ENCODE data around the gene OR5K4. TPM values are rescaled to one million over a fixed set of nuclear protein-coding genes. Genes with fewer than 3 reads are reported as not detected.

OR5K4 gene
- not detected for total RNA-seq
- not detected for polyA plus RNA-seq (ENCODE audit: insufficient read depth in 1 of 8, insufficient read length in 8 of 8, low replicate concordance in 1 of 8)
- long read RNA-seq, donor 1: 0 reads
- long read RNA-seq, donor 2: 0 reads
- long read RNA-seq, donor 3: 0 reads
- long read RNA-seq, donor 4: 0 reads
- long read RNA-seq, donor 5: 0 reads
- long read RNA-seq, donor 6: 0 reads
- long read RNA-seq, donor 7: 0 reads
- long read RNA-seq, donor 8: 0 reads
- long read RNA-seq, donor 9: 0 reads
- long read RNA-seq, donor 10: 0 reads
- long read RNA-seq, donor 11: 0 reads

- H3K27ac ChIP-seq (ENCODE audit: low read length): no peak within 1 kb of the TSS
- H3K4me1 ChIP-seq (ENCODE audit: control insufficient read depth, insufficient read depth, low read length): no peaks in the 10 kb centered on the region
- no peaks in the 10 kb centered on the region for H3K9me3 ChIP-seq (replicated peaks; ENCODE audit: control insufficient read depth, low read depth, low read length)
- no peak for DNase-seq
- H3K27me3 ChIP-seq (ENCODE audit: control insufficient read depth, insufficient read depth, low read length): no peaks in the 10 kb centered on the region
- no peak within 1 kb of the TSS for H3K4me3 ChIP-seq (ENCODE audit: low read length)
- no CpG with 5 or more reads among the region's 2 CpGs for WGBS (ENCODE audit: insufficient coverage)
- no peaks in the 10 kb centered on the region for H3K36me3 ChIP-seq (ENCODE audit: control insufficient read depth, insufficient read depth, low read length)
Measured at GRCh38 chr3:98353554-98353953, at the start of gene OR5K4. OR5K4 (plus strand) TSS chr3:98353854; CDS start chr3:98353854, 0 bp downstream.

- H3K36me3 ChIP-seq (ENCODE audit: control insufficient read depth, insufficient read depth, low read length): no peaks in the 10 kb centered on the region
- H3K9me3 ChIP-seq (replicated peaks; ENCODE audit: control insufficient read depth, low read depth, low read length): no peaks in the 10 kb centered on the region
- no CpG with 5 or more reads among the region's 2 CpGs for WGBS (ENCODE audit: insufficient coverage)
- no peaks in the 10 kb centered on the region for H3K4me1 ChIP-seq (ENCODE audit: control insufficient read depth, insufficient read depth, low read length)
- H3K27me3 ChIP-seq (ENCODE audit: control insufficient read depth, insufficient read depth, low read length): no peaks in the 10 kb centered on the region
- H3K4me3 ChIP-seq (ENCODE audit: low read length): no peak overlapping the region
- DNase-seq: no peak
- H3K27ac ChIP-seq (ENCODE audit: low read length): no peak overlapping the region
Measured at GRCh38 chr3:98322101-98322500, 31.6 kb upstream of the OR5K4 start.

- Histone ChIP-seq H3K27ac (ENCODE audit: low read length) (no peak overlapping the region), H3K27me3 (ENCODE audit: control insufficient read depth, insufficient read depth, low read length) (no peaks in the 10 kb centered on the region), H3K36me3 (ENCODE audit: control insufficient read depth, insufficient read depth, low read length) (no peaks in the 10 kb centered on the region), H3K4me3 (ENCODE audit: low read length) (no peak overlapping the region), H3K4me1 (ENCODE audit: control insufficient read depth, insufficient read depth, low read length) (no peaks in the 10 kb centered on the region), H3K9me3 (replicated peaks; ENCODE audit: control insufficient read depth, low read depth, low read length) (no peaks in the 10 kb centered on the region)
- DNase-seq: no peak
- whole genome bisulfite sequencing (ENCODE audit: insufficient coverage): 67% methylated on average over 1 of the region's 2 CpGs
Measured at GRCh38 chr3:98322686-98323085, 31.0 kb upstream of the OR5K4 start.

- Histone ChIP-seq H3K27ac (ENCODE audit: low read length) (no peak overlapping the region), H3K27me3 (ENCODE audit: control insufficient read depth, insufficient read depth, low read length) (no peaks in the 10 kb centered on the region), H3K36me3 (ENCODE audit: control insufficient read depth, insufficient read depth, low read length) (no peaks in the 10 kb centered on the region), H3K9me3 (replicated peaks; ENCODE audit: control insufficient read depth, low read depth, low read length) (no peaks in the 10 kb centered on the region), H3K4me3 (ENCODE audit: low read length) (no peak overlapping the region), H3K4me1 (ENCODE audit: control insufficient read depth, insufficient read depth, low read length) (no peaks in the 10 kb centered on the region)
- no peak for DNase-seq
Measured at GRCh38 chr3:98323425-98323824, 30.2 kb upstream of the OR5K4 start.

- H3K27ac ChIP-seq (ENCODE audit: low read length): no peak overlapping the region
- no peaks in the 10 kb centered on the region for H3K4me1 ChIP-seq (ENCODE audit: control insufficient read depth, insufficient read depth, low read length)
- WGBS (ENCODE audit: insufficient coverage): 93% methylated on average over 7 of the region's 12 CpGs
- no peaks in the 10 kb centered on the region for H3K27me3 ChIP-seq (ENCODE audit: control insufficient read depth, insufficient read depth, low read length)
- H3K4me3 ChIP-seq (ENCODE audit: low read length): no peak overlapping the region
- no peaks in the 10 kb centered on the region for H3K9me3 ChIP-seq (replicated peaks; ENCODE audit: control insufficient read depth, low read depth, low read length)
- DNase-seq: no peak
- no peaks in the 10 kb centered on the region for H3K36me3 ChIP-seq (ENCODE audit: control insufficient read depth, insufficient read depth, low read length)
Measured at GRCh38 chr3:98325055-98325454, 28.6 kb upstream of the OR5K4 start.

GRCh38 chr3:98326105-98326893 is 27.4 kb upstream of the OR5K4 start:
- Histone ChIP-seq H3K9me3 (replicated peaks; ENCODE audit: control insufficient read depth, low read depth, low read length) (no peaks in the 10 kb centered on the region), H3K4me1 (ENCODE audit: control insufficient read depth, insufficient read depth, low read length) (no peaks in the 10 kb centered on the region), H3K27me3 (ENCODE audit: control insufficient read depth, insufficient read depth, low read length) (no peaks in the 10 kb centered on the region), H3K27ac (ENCODE audit: low read length) (no peak overlapping the region), H3K4me3 (ENCODE audit: low read length) (no peak overlapping the region), H3K36me3 (ENCODE audit: control insufficient read depth, insufficient read depth, low read length) (no peaks in the 10 kb centered on the region)
- 10% methylated on average over 1 of the region's 2 CpGs for WGBS (ENCODE audit: insufficient coverage)
- DNase-seq: peak; percentile 10

GRCh38 chr3:98326945-98327344 is 26.7 kb upstream of the OR5K4 start:
- no peaks in the 10 kb centered on the region for H3K36me3 ChIP-seq (ENCODE audit: control insufficient read depth, insufficient read depth, low read length)
- H3K9me3 ChIP-seq (replicated peaks; ENCODE audit: control insufficient read depth, low read depth, low read length): no peaks in the 10 kb centered on the region
- no peak for DNase-seq
- H3K27me3 ChIP-seq (ENCODE audit: control insufficient read depth, insufficient read depth, low read length): no peaks in the 10 kb centered on the region
- no peak overlapping the region for H3K4me3 ChIP-seq (ENCODE audit: low read length)
- no peaks in the 10 kb centered on the region for H3K4me1 ChIP-seq (ENCODE audit: control insufficient read depth, insufficient read depth, low read length)
- no peak overlapping the region for H3K27ac ChIP-seq (ENCODE audit: low read length)

- no peak overlapping the region for H3K27ac ChIP-seq (ENCODE audit: low read length)
- WGBS (ENCODE audit: insufficient coverage): 68% methylated on average over 4 of the region's 5 CpGs
- no peaks in the 10 kb centered on the region for H3K36me3 ChIP-seq (ENCODE audit: control insufficient read depth, insufficient read depth, low read length)
- no peaks in the 10 kb centered on the region for H3K4me1 ChIP-seq (ENCODE audit: control insufficient read depth, insufficient read depth, low read length)
- no peaks in the 10 kb centered on the region for H3K9me3 ChIP-seq (replicated peaks; ENCODE audit: control insufficient read depth, low read depth, low read length)
- DNase-seq: no peak
- no peaks in the 10 kb centered on the region for H3K27me3 ChIP-seq (ENCODE audit: control insufficient read depth, insufficient read depth, low read length)
- H3K4me3 ChIP-seq (ENCODE audit: low read length): no peak overlapping the region
Measured at GRCh38 chr3:98328933-98329332, 24.7 kb upstream of the OR5K4 start.

GRCh38 chr3:98329392-98330124 is 24.1 kb upstream of the OR5K4 start:
- Histone ChIP-seq H3K9me3 (replicated peaks; ENCODE audit: control insufficient read depth, low read depth, low read length) (no peaks in the 10 kb centered on the region), H3K4me1 (ENCODE audit: control insufficient read depth, insufficient read depth, low read length) (no peaks in the 10 kb centered on the region), H3K27me3 (ENCODE audit: control insufficient read depth, insufficient read depth, low read length) (no peaks in the 10 kb centered on the region), H3K27ac (ENCODE audit: low read length) (no peak overlapping the region), H3K36me3 (ENCODE audit: control insufficient read depth, insufficient read depth, low read length) (no peaks in the 10 kb centered on the region), H3K4me3 (ENCODE audit: low read length) (no peak overlapping the region)
- peak; percentile 49 for DNase-seq
- WGBS (ENCODE audit: insufficient coverage): 11% methylated on average over 6 of the region's 6 CpGs

- Histone ChIP-seq H3K9me3 (replicated peaks; ENCODE audit: control insufficient read depth, low read depth, low read length) (no peaks in the 10 kb centered on the region), H3K4me3 (ENCODE audit: low read length) (no peak overlapping the region), H3K27me3 (ENCODE audit: control insufficient read depth, insufficient read depth, low read length) (no peaks in the 10 kb centered on the region), H3K4me1 (ENCODE audit: control insufficient read depth, insufficient read depth, low read length) (no peaks in the 10 kb centered on the region), H3K27ac (ENCODE audit: low read length) (no peak overlapping the region), H3K36me3 (ENCODE audit: control insufficient read depth, insufficient read depth, low read length) (no peaks in the 10 kb centered on the region)
- no peak for DNase-seq
- WGBS (ENCODE audit: insufficient coverage): no CpG with 5 or more reads among the region's 1 CpG
Measured at GRCh38 chr3:98331329-98331728, 22.3 kb upstream of the OR5K4 start.

Measured in muscle of leg (tissue), 16 donors.